HG02623 (cell line): ENCODE measurements around the gene BBIP1.
A peak's percentile ranks its signal among the peaks of the same experiment; 100 is the strongest.

Experiments
- ATAC-seq: cut with Tn5 transposase; IDR thresholded peaks from one replicate; pipeline ENCODE4 v1.9.1; 2021; ENCODE audit warnings: moderate library complexity; ENCODE audit not compliant: unreplicated experiment

Gene BBIP1

GRCh38 chr10:110863956-110864355, 55.0 kb downstream of the BBIP1 start:
- ATAC-seq, result no peak

- ATAC-seq, result no peak
Observed at GRCh38 chr10:110863361-110863760, 55.6 kb downstream of the BBIP1 start.

GRCh38 chr10:110862961-110863360, 56.0 kb downstream of the BBIP1 start:
- ATAC-seq, result no peak

- ATAC-seq, result no peak
Observed at GRCh38 chr10:110861930-110862649, 56.9 kb downstream of the BBIP1 start.

- ATAC-seq, result no peak
Observed at GRCh38 chr10:110861476-110861875, 57.5 kb downstream of the BBIP1 start.

GRCh38 chr10:110860576-110861241, 58.3 kb downstream of the BBIP1 start:
- ATAC-seq, result peak; percentile 45

GRCh38 chr10:110859973-110860376, 59.0 kb downstream of the BBIP1 start:
- no peak for ATAC-seq

GRCh38 chr10:110859206-110859972, 59.6 kb downstream of the BBIP1 start:
- ATAC-seq, result no peak

- ATAC-seq, result no peak
Observed at GRCh38 chr10:110858297-110858934, 60.6 kb downstream of the BBIP1 start.

GRCh38 chr10:110857265-110858171, 61.5 kb downstream of the BBIP1 start:
- no peak for ATAC-seq

- no peak for ATAC-seq
Observed at GRCh38 chr10:110853921-110854605, 64.9 kb downstream of the BBIP1 start.

- ATAC-seq, result no peak
Observed at GRCh38 chr10:110852947-110853346, 66.0 kb downstream of the BBIP1 start.

- no peak for ATAC-seq
Observed at GRCh38 chr10:110852255-110852896, 66.6 kb downstream of the BBIP1 start.

GRCh38 chr10:110851020-110851612, 67.9 kb downstream of the BBIP1 start:
- no peak for ATAC-seq

GRCh38 chr10:110850099-110850498, 68.9 kb downstream of the BBIP1 start:
- no peak for ATAC-seq
